Breast epithelium (tissue), 4 donors: ENCODE data around the gene ATP5PB. TPM values are rescaled to one million over a fixed set of nuclear protein-coding genes. Genes with fewer than 3 reads are reported as not detected.

Experiments
- DNase-seq, 2 donors: peaks; one replicate each; pipeline ENCODE4 v3.0.0-alpha.2; 2019; ENCODE audit warnings: low spot score in 2 of 2
- H3K27ac ChIP-seq, 2 donors: fragments of 200-600 bp; sonication (generic) in 1 of 2; one replicate each; pipeline ENCODE4 v1.5.1; 2016 to 2019; ENCODE audit warnings: mild to moderate bottlenecking in 1 of 2
- H3K27me3 ChIP-seq, 2 donors: fragments of 200-600 bp; sonication (generic) in 1 of 2; one replicate each; pipeline versions ENCODE4 v1.5.1 to v1.6.0; 2017 to 2019; ENCODE audit warnings: control low read depth in 1 of 2, mild to moderate bottlenecking in 1 of 2
- H3K36me3 ChIP-seq: fragments of 200-600 bp; one replicate; pipeline ENCODE4 v1.5.1; 2019
- H3K4me1 ChIP-seq, 2 donors: fragments of 200-600 bp; sonication (generic); one replicate each; pipeline ENCODE4 v1.5.1; 2016 to 2019; ENCODE audit warnings: control low read depth in 1 of 2
- H3K4me3 ChIP-seq, 3 donors: fragments of 200-600 bp; sonication (generic); 1 replicate in 2 of 3; 2 replicates in 1 of 3; pipeline ENCODE4 v1.5.1; 2016 to 2019; ENCODE audit warnings: mild to moderate bottlenecking in 3 of 3, moderate library complexity in 2 of 3
- H3K9me3 ChIP-seq, 2 donors: fragments of 200-600 bp; sonication (generic) in 1 of 2; one replicate each; pipeline ENCODE4 v1.5.1; 2016 to 2019; ENCODE audit warnings: control low read depth in 1 of 2
- CTCF ChIP-seq, 3 donors: fragments of 450-650 bp; IDR thresholded peaks; one replicate each; pipeline ENCODE4 v1.5.1; 2016 to 2017; ENCODE audit warnings: antibody characterized with exemption in 3 of 3, mild to moderate bottlenecking in 3 of 3, moderate library complexity in 3 of 3
- POLR2A ChIP-seq: fragments of 450-650 bp; IDR thresholded peaks from one replicate; pipeline ENCODE4 v1.6.1; 2016; ENCODE audit warnings: antibody characterized with exemption, mild to moderate bottlenecking, moderate library complexity
- POLR2AphosphoS5 ChIP-seq, 3 donors: sonication (generic); formaldehyde crosslinking; IDR thresholded peaks; one replicate each; pipeline ENCODE4 v1.6.1; 2017; ENCODE audit warnings: antibody characterized with exemption in 3 of 3
- intact Hi-C: fragments of 100-400 bp; cut with DNase I; formaldehyde crosslinking; loops from one replicate; pipeline ENCODE4 v1.15.1; 2023; ENCODE audit warnings: low total_unique reads
- total RNA-seq, 3 donors: library from RNA; depleted of rRNA; stranded (reverse); fragments of >200 nt; gene quantifications; one replicate each; pipeline ENCODE4 v1.1.0, GENCODE V29; 2016

ATP5PB gene
- total RNA-seq, 3 donors from 2014 or later, result 143 to 159 (median 148) TPM

- Histone ChIP-seq H3K36me3 (no peaks in the 10 kb centered on the region), H3K27ac (no peak overlapping the region), H3K4me1 (no peaks in the 10 kb centered on the region), H3K9me3 (no peaks in the 10 kb centered on the region), H3K4me3 (no peak overlapping the region), H3K27me3 (no peaks in the 10 kb centered on the region)
- DNase-seq, result no peak
- intact Hi-C loops, result no loop called here
- TF ChIP-seq POLR2A (no peak), POLR2AphosphoS5 (IDR thresholded peaks at IDR 0.05) (no peak), CTCF (IDR thresholded peaks at IDR 0.05) (no peak)
Measured at GRCh38 chr1:111444031-111444430, 5.2 kb upstream of the ATP5PB start.

GRCh38 chr1:111446546-111446945 lies 2.7 kb upstream of the ATP5PB start:
- Histone ChIP-seq H3K4me1 (peaks cover 0 to 15% of the 10 kb centered on the region in 2 donors), H3K36me3 (no peaks in the 10 kb centered on the region), H3K27ac (no peak overlapping the region), H3K4me3 (no peak overlapping the region), H3K9me3 (no peaks in the 10 kb centered on the region), H3K27me3 (no peaks in the 10 kb centered on the region)
- TF ChIP-seq CTCF (IDR thresholded peaks at IDR 0.05) (no peak), POLR2AphosphoS5 (IDR thresholded peaks at IDR 0.05) (no peak), POLR2A (no peak)
- intact Hi-C loops, result no loop called here
- no peak for DNase-seq

GRCh38 chr1:111446967-111447892 lies 2.0 kb upstream of the ATP5PB start:
- intact Hi-C loops, result no loop called here

GRCh38 chr1:111448482-111448917 lies 764 bp upstream of the ATP5PB start:
- Histone ChIP-seq H3K4me3 (peak overlapping the region; percentile 79 to 95 (median 81)), H3K36me3 (no peaks in the 10 kb centered on the region), H3K27ac (peak overlapping the region; percentile 85 to 90), H3K4me1 (peaks cover 0 to 19% of the 10 kb centered on the region in 2 donors), H3K27me3 (no peaks in the 10 kb centered on the region), H3K9me3 (no peaks in the 10 kb centered on the region)
- no peak for TF ChIP-seq CTCF (IDR thresholded peaks at IDR 0.05)
- no peak for TF ChIP-seq POLR2A
- TF ChIP-seq POLR2AphosphoS5 (IDR thresholded peaks at IDR 0.05), result no peak
- intact Hi-C loops, result no loop called here
- DNase-seq, result peak in 1 of 2 donors; percentile 27

More at GRCh38 chr1:111446967-111447892, 2.0 kb upstream of the ATP5PB start:
- no peak for DNase-seq
- peaks cover 0 to 19% of the 10 kb centered on the region in 2 donors for H3K4me1 ChIP-seq
- H3K27me3 ChIP-seq, result no peaks in the 10 kb centered on the region
- no peaks in the 10 kb centered on the region for H3K36me3 ChIP-seq
- peak overlapping the region in 1 of 3 donors; percentile 95 for H3K4me3 ChIP-seq
- no peaks in the 10 kb centered on the region for H3K9me3 ChIP-seq
- H3K27ac ChIP-seq, result no peak overlapping the region
- no peak for TF ChIP-seq POLR2AphosphoS5 (IDR thresholded peaks at IDR 0.05)
- no peak for TF ChIP-seq POLR2A
- TF ChIP-seq CTCF (IDR thresholded peaks at IDR 0.05), result no peak

- intact Hi-C loops, result no loop called here
- Histone ChIP-seq H3K9me3 (no peaks in the 10 kb centered on the region), H3K4me3 (peak overlapping the region; percentile 79 to 95 (median 81)), H3K27ac (peak overlapping the region; percentile 85 to 90), H3K4me1 (peaks cover 0 to 19% of the 10 kb centered on the region in 2 donors), H3K27me3 (no peaks in the 10 kb centered on the region), H3K36me3 (no peaks in the 10 kb centered on the region)
- TF ChIP-seq CTCF (IDR thresholded peaks at IDR 0.05), result no peak
- TF ChIP-seq POLR2AphosphoS5 (IDR thresholded peaks at IDR 0.05), result no peak
- no peak for TF ChIP-seq POLR2A
- no peak for DNase-seq
Measured at GRCh38 chr1:111449703-111450017, 396 bp downstream of the ATP5PB start.
